IMR-90 (cell line): Measurements from ENCODE around the gene UNC93B1. TPM values are rescaled to one million over a fixed set of nuclear protein-coding genes. Genes with fewer than 3 reads are reported as not detected.
A peak's percentile ranks its signal among the peaks of the same experiment; 100 is the strongest.

ENCODE experiments used
- ATAC-seq: fragments of 200-7000 bp; cut with Tn5 transposase; 2 replicates; pipeline ENCODE4 v1.9.1; 2020; ENCODE audit warnings: low read depth, mild to moderate bottlenecking, moderate library complexity
- BruUV-seq: library from RNA; stranded (reverse); fragments of 400-500 nt; replicated peaks from 2 replicates; lab custom pipeline; 2021; lab: Mats Ljungman, UMichigan
- CTCF ChIA-PET: fragments of 300-600 bp; formaldehyde crosslinking; extraction: SDS; loops from one replicate; lab custom pipeline; 2021; ENCODE audit warnings: antibody characterized with exemption; lab: Yijun Ruan, JAX
- POLR2A ChIA-PET: fragments of 300-600 bp; sonication (Branson Sonifier 250); formaldehyde crosslinking; loops from one replicate; lab custom pipeline; 2022; ENCODE audit warnings: antibody characterized with exemption; ENCODE audit not compliant: unreplicated experiment; lab: Charles Lee
- DNase-seq: peaks from one replicate; pipeline ENCODE4 v3.0.0; 2013
- H2AFZ ChIP-seq: replicated peaks from 2 replicates; pipeline ENCODE3; 2013; ENCODE audit warnings: low read length, mild to moderate bottlenecking; ENCODE audit not compliant: poor library complexity
- H2AK5ac ChIP-seq: 2 replicates; pipeline ENCODE4 v1.6.1; 2013; ENCODE audit warnings: low read depth, low read length, inconsistent platforms
- H2AK9ac ChIP-seq: replicated peaks from 2 replicates; pipeline ENCODE3; 2013; ENCODE audit warnings: mild to moderate bottlenecking, low read depth, low read length, moderate library complexity; ENCODE audit not compliant: poor library complexity
- H2BK120ac ChIP-seq: 2 replicates; pipeline ENCODE4 v1.6.1; 2013; ENCODE audit warnings: low read depth, low read length, inconsistent platforms
- H2BK15ac ChIP-seq: 3 replicates; pipeline ENCODE4 v1.6.1; 2013; ENCODE audit warnings: low read depth, low read length, inconsistent platforms
- H2BK20ac ChIP-seq: 2 replicates; pipeline ENCODE4 v1.6.1; 2013; ENCODE audit warnings: low read depth, mild to moderate bottlenecking, inconsistent platforms, low read length, moderate library complexity
- H2BK5ac ChIP-seq: 2 replicates; pipeline ENCODE4 v1.6.1; 2013; ENCODE audit warnings: mild to moderate bottlenecking, low read depth, low read length, inconsistent platforms; ENCODE audit not compliant: poor library complexity, severe bottlenecking
- H3K14ac ChIP-seq: replicated peaks from 2 replicates; pipeline ENCODE4 v1.6.1; 2013; ENCODE audit warnings: low read depth, low read length, inconsistent platforms
- H3K18ac ChIP-seq: 2 replicates; pipeline ENCODE4 v1.6.1; 2013; ENCODE audit warnings: low read depth, low read length, control low read depth
- H3K23ac ChIP-seq: 2 replicates; pipeline ENCODE4 v1.6.1; 2013; ENCODE audit warnings: low read depth, low read length, inconsistent platforms
- H3K27ac ChIP-seq: 2 replicates; pipeline ENCODE4 v1.5.1; 2013; ENCODE audit warnings: mild to moderate bottlenecking, control low read depth, low read length; ENCODE audit not compliant: insufficient read depth
- H3K27me3 ChIP-seq: 2 replicates; pipeline ENCODE4 v1.6.1; 2013; ENCODE audit warnings: low read length; ENCODE audit not compliant: control insufficient read depth, insufficient read depth
- H3K36me3 ChIP-seq: 2 replicates; pipeline ENCODE4 v1.6.1; 2013; ENCODE audit warnings: low read length, mixed read lengths; ENCODE audit not compliant: control insufficient read depth, insufficient read depth
- H3K4ac ChIP-seq: 2 replicates; pipeline ENCODE4 v1.6.1; 2013; ENCODE audit warnings: low read depth, low read length, inconsistent platforms
- H3K4me1 ChIP-seq: 2 replicates; pipeline ENCODE4 v1.6.1; 2013; ENCODE audit warnings: low read length, mixed read lengths; ENCODE audit not compliant: control insufficient read depth, insufficient read depth
- H3K4me2 ChIP-seq: 2 replicates; pipeline ENCODE4 v1.6.1; 2013; ENCODE audit warnings: low read depth, mild to moderate bottlenecking, control low read depth, low read length, moderate library complexity
- H3K4me3 ChIP-seq: 2 replicates; pipeline ENCODE4 v1.5.1; 2013; ENCODE audit warnings: low read depth, mild to moderate bottlenecking, control low read depth, low read length, moderate library complexity; ENCODE audit not compliant: insufficient read depth
- H3K56ac ChIP-seq: 2 replicates; pipeline ENCODE4 v1.6.1; 2013; ENCODE audit warnings: low read length, inconsistent platforms; ENCODE audit not compliant: insufficient read depth; ENCODE audit errors: extremely low read depth
- H3K79me1 ChIP-seq, 2 experiments: 2 replicates each; pipeline ENCODE4 v1.6.1; 2013; ENCODE audit warnings: low read length in 2 of 2, inconsistent platforms in 1 of 2, low read depth in 1 of 2
- H3K9ac ChIP-seq: 2 replicates; pipeline ENCODE4 v1.6.1; 2013; ENCODE audit warnings: low read depth, low read length, control low read depth
- H3K9me1 ChIP-seq: 2 replicates; pipeline ENCODE4 v1.6.1; 2013; ENCODE audit warnings: low read length, inconsistent platforms; ENCODE audit not compliant: insufficient read depth
- H3K9me3 ChIP-seq: 2 replicates; pipeline ENCODE4 v1.6.1; 2013; ENCODE audit warnings: low read length; ENCODE audit not compliant: control insufficient read depth, insufficient read depth
- H4K20me1 ChIP-seq: 2 replicates; pipeline ENCODE4 v1.6.1; 2013; ENCODE audit warnings: low read length, inconsistent platforms; ENCODE audit not compliant: insufficient read depth
- H4K5ac ChIP-seq: 2 replicates; pipeline ENCODE4 v1.6.1; 2013; ENCODE audit warnings: mild to moderate bottlenecking, low read depth, low read length, control low read depth
- H4K8ac ChIP-seq, 2 experiments: 2 replicates each; pipeline ENCODE4 v1.6.1; 2013; ENCODE audit warnings: low read depth in 2 of 2, low read length in 2 of 2, control low read depth in 1 of 2, inconsistent platforms in 1 of 2
- H4K91ac ChIP-seq: 2 replicates; pipeline ENCODE4 v1.6.1; 2013; ENCODE audit warnings: low read depth, low read length, inconsistent platforms; ENCODE audit not compliant: insufficient read depth
- BHLHE40 ChIP-seq: fragments of 150-350 bp; IDR thresholded peaks from 2 replicates; pipeline ENCODE4 v1.6.1; 2016; ENCODE audit warnings: mild to moderate bottlenecking, low read depth, low read length
- CEBPB ChIP-seq: IDR thresholded peaks from 2 replicates; pipeline ENCODE4 v1.6.1; 2012; ENCODE audit warnings: low read depth, low read length, improper control_type of control experiment
- CHD1 ChIP-seq: IDR thresholded peaks from 2 replicates; pipeline ENCODE4 v1.6.1; 2012; ENCODE audit warnings: low read depth, low read length, improper control_type of control experiment
- CTCF ChIP-seq: conservative IDR thresholded peaks from 2 replicates; pipeline ENCODE4 v1.5.1; 2012; ENCODE audit warnings: mild to moderate bottlenecking, low read depth, low read length, improper control_type of control experiment
- ELK1 ChIP-seq: fragments of 150-350 bp; IDR thresholded peaks from 2 replicates; pipeline ENCODE4 v1.6.1; 2016; ENCODE audit warnings: low read depth, mild to moderate bottlenecking, low read length, moderate library complexity, borderline replicate concordance
- MAFK ChIP-seq: IDR thresholded peaks from 2 replicates; pipeline ENCODE4 v1.6.1; 2012; ENCODE audit warnings: low read depth, low read length, improper control_type of control experiment
- MAZ ChIP-seq: IDR thresholded peaks from 2 replicates; pipeline ENCODE4 v1.6.1; 2012; ENCODE audit warnings: low read depth, mild to moderate bottlenecking, low read length, improper control_type of control experiment, moderate library complexity, borderline replicate concordance
- MXI1 ChIP-seq: IDR thresholded peaks from 2 replicates; pipeline ENCODE4 v1.6.1; 2012; ENCODE audit warnings: low read depth, mild to moderate bottlenecking, low read length, moderate library complexity, borderline replicate concordance
- NFE2L2 ChIP-seq: fragments of 150-350 bp; IDR thresholded peaks from 2 replicates; pipeline ENCODE4 v1.6.1; 2016; ENCODE audit warnings: low read depth, mild to moderate bottlenecking, low read length
- POLR2A ChIP-seq: IDR thresholded peaks from 2 replicates; pipeline ENCODE4 v1.6.1; 2012; ENCODE audit warnings: mild to moderate bottlenecking, low read depth, low read length
- RAD21 ChIP-seq: IDR thresholded peaks from 2 replicates; pipeline ENCODE4 v1.6.1; 2012; ENCODE audit warnings: low read length, improper control_type of control experiment
- RCOR1 ChIP-seq: IDR thresholded peaks from 2 replicates; pipeline ENCODE4 v1.6.1; 2012; ENCODE audit warnings: mild to moderate bottlenecking, low read length, improper control_type of control experiment; ENCODE audit not compliant: insufficient replicate concordance
- SMC3 ChIP-seq: fragments of 150-350 bp; IDR thresholded peaks from 2 replicates; pipeline ENCODE4 v1.6.1; 2016; ENCODE audit warnings: low read depth, mild to moderate bottlenecking, antibody characterized with exemption, low read length, moderate library complexity
- USF2 ChIP-seq: fragments of 150-350 bp; IDR thresholded peaks from 2 replicates; pipeline ENCODE4 v1.6.1; 2017; ENCODE audit warnings: mild to moderate bottlenecking, antibody characterized with exemption, low read length, low read depth
- WGBS, 2 experiments: methylation state at CpG; one replicate each; pipeline versions ENCODE4 v1.1.5 to v1.1.7; 2013; ENCODE audit warnings: missing lambda C conversion rate in 2 of 2; ENCODE audit not compliant: insufficient read length in 1 of 2; ENCODE audit errors: extremely low coverage in 2 of 2; 5-methylcytosine and 5-hydroxymethylcytosine counted together
- dilution Hi-C: fragments of 300-500 bp; cut with HindIII; formaldehyde crosslinking; loops from one replicate; pipeline ENCODE4 v1.14.3; 2018; ENCODE audit warnings: low sequenced_read_pairs; ENCODE audit not compliant: unreplicated experiment
- in situ Hi-C: fragments of 300-500 bp; cut with MboI; formaldehyde crosslinking; loops from 3 replicates; pipeline ENCODE4 v1.14.3; 2019; ENCODE audit warnings: low sequenced_read_pairs, inconsistent platforms, mixed read lengths
- intact Hi-C: fragments of 100-400 bp; cut with micrococcal nuclease; formaldehyde crosslinking; loops from 2 replicates; pipeline ENCODE4 v1.10.0; 2022
- polyA plus RNA-seq, 3 experiments: library from polyadenylated mRNA; depleted of rRNA; stranded (reverse); fragments of >200 nt; gene quantifications; 2 replicates each; pipeline ENCODE4 v1.2.3, GENCODE V29; 2012; ENCODE audit warnings: low replicate concordance in 1 of 3
- total RNA-seq: library from RNA; depleted of rRNA; stranded (reverse); fragments of >200 nt; gene quantifications from 2 replicates; pipeline ENCODE4 v1.2.3, GENCODE V29; 2012

Gene UNC93B1
- total and polyA plus RNA-seq, 2 of the 4 experiments (the other 2 are of a cell fraction): 10.9 to 19.2 TPM

- Histone ChIP-seq H3K9ac (no peak overlapping the region), H2AK9ac (peak overlapping the region; percentile 45), H3K4ac (no peak overlapping the region; the same call in 1 of the 2 replicates), H3K4me3 (no peak overlapping the region), H2BK15ac (no peak overlapping the region), H3K23ac (no peak overlapping the region), H3K27me3 (no peaks in the 10 kb centered on the region), H4K8ac (no peak overlapping the region; a peak in 1 of 4 replicates), H2BK20ac (no peak overlapping the region), H3K14ac (no peak overlapping the region), H3K9me3 (no peaks in the 10 kb centered on the region), H3K36me3 (peaks cover 10% of the 10 kb centered on the region; the same call in 1 of the 2 replicates), H4K5ac (no peak overlapping the region), H4K91ac (no peak overlapping the region), H3K79me1 (peaks cover 10 to 17% of the 10 kb centered on the region in 2 experiments; a peak in 3 of 4 replicates), H2AK5ac (no peak overlapping the region; the same call in 1 of the 2 replicates), H3K4me2 (no peak overlapping the region), H3K18ac (no peak overlapping the region), H3K56ac (no peak overlapping the region), H4K20me1 (no peaks in the 10 kb centered on the region), H2BK5ac (no peak overlapping the region), H2AFZ (no peak overlapping the region), H3K4me1 (peaks cover 23% of the 10 kb centered on the region), H2BK120ac (no peak overlapping the region), H3K9me1 (peaks cover 13% of the 10 kb centered on the region), H3K27ac (no peak overlapping the region)
- TF ChIP-seq USF2: no peak
- no peak for TF ChIP-seq MAZ
- no peak for TF ChIP-seq BHLHE40
- TF ChIP-seq MAFK: no peak
- TF ChIP-seq ELK1: no peak
- no peak for TF ChIP-seq RCOR1
- TF ChIP-seq CHD1: no peak
- no peak for TF ChIP-seq MXI1
- no peak for TF ChIP-seq CTCF
- TF ChIP-seq RAD21: no peak
- TF ChIP-seq SMC3: no peak
- TF ChIP-seq NFE2L2: no peak
- TF ChIP-seq CEBPB: no peak
- TF ChIP-seq POLR2A: no peak
- intact Hi-C loops: no loop called here
- no peak for ATAC-seq
- POLR2A ChIA-PET: no interaction called here
- dilution Hi-C loops: no loop called here
- DNase-seq: no peak
- CTCF ChIA-PET: no interaction called here
- 82% methylated on average over 11 of the region's 27 CpGs; no CpG with 5 or more reads in 1 of the 2 experiments for WGBS, 2 experiments
- in situ Hi-C loops: no loop called here
- no TSS peak for BruUV-seq
Measured at GRCh38 chr11:68017980-68018729, 14.3 kb upstream of the UNC93B1 start.
